ENCODE data around the gene TMC1.

Gene TMC1

GRCh38 chr9:72597601-72598000, 76.2 kb downstream of the TMC1 start:
- Histone ChIP-seq H3K4me3 (no peak overlapping the region), H3K27ac (no peak overlapping the region)
- TF ChIP-seq CTCF (IDR thresholded peaks at IDR 0.05), result no peak
- DNase-seq (ENCODE audit: low spot score), result no peak

GRCh38 chr9:72598639-72599038, 77.2 kb downstream of the TMC1 start:
- no peak for TF ChIP-seq CTCF (IDR thresholded peaks at IDR 0.05)
- Histone ChIP-seq H3K4me3 (no peak overlapping the region), H3K27ac (no peak overlapping the region)
- no peak for DNase-seq (ENCODE audit: low spot score)

- Histone ChIP-seq H3K27ac (no peak overlapping the region), H3K4me3 (no peak overlapping the region)
- DNase-seq (ENCODE audit: low spot score), result no peak
- TF ChIP-seq CTCF (IDR thresholded peaks at IDR 0.05), result no peak
Measured at GRCh38 chr9:72599874-72600534, 78.6 kb downstream of the TMC1 start.

GRCh38 chr9:72600671-72601070, 79.3 kb downstream of the TMC1 start:
- Histone ChIP-seq H3K4me3 (no peak overlapping the region), H3K27ac (no peak overlapping the region)
- no peak for TF ChIP-seq CTCF (IDR thresholded peaks at IDR 0.05)
- no peak for DNase-seq (ENCODE audit: low spot score)

- H3K4me3 ChIP-seq, result no peak overlapping the region
- H3K27ac ChIP-seq, result no peak overlapping the region
- DNase-seq (ENCODE audit: low spot score), result no peak
- no peak for TF ChIP-seq CTCF (IDR thresholded peaks at IDR 0.05)
Measured at GRCh38 chr9:72601615-72602014, 80.2 kb downstream of the TMC1 start.

GRCh38 chr9:72612449-72612848, 91.0 kb downstream of the TMC1 start:
- Histone ChIP-seq H3K27ac (no peak overlapping the region), H3K4me3 (no peak overlapping the region)
- no peak for TF ChIP-seq CTCF (IDR thresholded peaks at IDR 0.05)
- DNase-seq (ENCODE audit: low spot score), result no peak

GRCh38 chr9:72614067-72614466, 92.7 kb downstream of the TMC1 start:
- no peak for DNase-seq (ENCODE audit: low spot score)
- Histone ChIP-seq H3K27ac (no peak overlapping the region), H3K4me3 (no peak overlapping the region)
- TF ChIP-seq CTCF (IDR thresholded peaks at IDR 0.05), result no peak
